Parathyroid adenoma (tissue), 2 donors: ENCODE data around the gene HOXC12.

Experiments used
- H2AFZ ChIP-seq: fragments of 300-600 bp; sonication (generic); one replicate; pipeline ENCODE4 v1.7.0; 2017; ENCODE audit warnings: antibody characterized with exemption, mild to moderate bottlenecking
- H3K27ac ChIP-seq: fragments of 300-600 bp; sonication (generic); one replicate; pipeline ENCODE4 v1.7.0; 2017
- H3K27me3 ChIP-seq: fragments of 300-600 bp; sonication (generic); one replicate; pipeline ENCODE4 v1.7.0; 2017; ENCODE audit warnings: low read length; ENCODE audit not compliant: control insufficient read depth, insufficient read depth
- H3K36me3 ChIP-seq: fragments of 300-600 bp; sonication (generic); one replicate; pipeline ENCODE4 v1.7.0; 2017; ENCODE audit warnings: low read length; ENCODE audit not compliant: control insufficient read depth, insufficient read depth
- H3K4me1 ChIP-seq: fragments of 300-600 bp; sonication (generic); one replicate; pipeline ENCODE4 v1.7.0; 2017; ENCODE audit warnings: control low read depth
- H3K4me2 ChIP-seq: fragments of 300-600 bp; sonication (generic); one replicate; pipeline ENCODE4 v1.7.0; 2017; ENCODE audit warnings: low read length
- H3K4me3 ChIP-seq: fragments of 300-600 bp; sonication (generic); one replicate; pipeline ENCODE4 v1.7.0; 2017; ENCODE audit warnings: low read depth, low read length
- H3K79me2 ChIP-seq: fragments of 300-600 bp; sonication (generic); one replicate; pipeline ENCODE4 v1.7.0; 2017; ENCODE audit warnings: control low read depth
- H3K9ac ChIP-seq: fragments of 300-600 bp; sonication (generic); one replicate; pipeline ENCODE4 v1.7.0; 2017; ENCODE audit warnings: mild to moderate bottlenecking
- H3K9me3 ChIP-seq: fragments of 300-600 bp; sonication (generic); one replicate; pipeline ENCODE4 v1.7.0; 2017; ENCODE audit warnings: low read length; ENCODE audit not compliant: control insufficient read depth
- TF ChIP-seq, protein P1 (sequence below): fragments of 300-600 bp; sonication (generic); IDR thresholded peaks from one replicate; pipeline ENCODE4 v1.7.0; 2017; ENCODE audit warnings: antibody characterized with exemption, mild to moderate bottlenecking
- donor health status: primary hyperparathyroidism.

HOXC12 gene

DNA sequence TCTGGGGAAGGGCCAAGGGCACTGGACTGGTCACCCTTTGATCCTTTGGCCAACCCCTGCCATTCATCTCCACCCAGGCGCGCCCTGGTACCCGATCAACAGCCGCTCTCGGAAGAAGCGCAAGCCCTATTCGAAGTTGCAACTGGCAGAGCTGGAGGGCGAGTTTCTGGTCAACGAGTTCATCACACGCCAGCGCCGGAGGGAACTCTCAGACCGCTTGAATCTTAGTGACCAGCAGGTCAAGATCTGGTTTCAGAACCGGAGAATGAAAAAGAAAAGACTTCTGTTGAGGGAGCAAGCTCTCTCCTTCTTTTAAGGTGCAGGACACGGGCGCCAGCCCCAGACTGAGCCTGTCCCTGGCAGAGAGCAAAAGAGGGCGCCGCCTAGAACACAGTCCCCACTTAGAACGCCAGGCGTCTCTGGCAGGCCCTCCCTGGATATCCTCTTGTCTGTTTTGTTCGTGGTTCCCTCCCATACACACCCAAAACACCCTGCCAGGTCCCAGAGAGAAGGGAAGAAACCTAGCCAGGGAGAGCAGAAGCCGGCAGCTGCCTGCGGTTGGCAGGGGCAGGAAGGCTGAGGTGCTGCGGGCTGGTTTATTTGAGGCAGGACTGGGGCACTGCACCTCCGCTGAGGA lies 1.7 kb downstream of the HOXC12 start:
- TF ChIP-seq, protein P1, sequence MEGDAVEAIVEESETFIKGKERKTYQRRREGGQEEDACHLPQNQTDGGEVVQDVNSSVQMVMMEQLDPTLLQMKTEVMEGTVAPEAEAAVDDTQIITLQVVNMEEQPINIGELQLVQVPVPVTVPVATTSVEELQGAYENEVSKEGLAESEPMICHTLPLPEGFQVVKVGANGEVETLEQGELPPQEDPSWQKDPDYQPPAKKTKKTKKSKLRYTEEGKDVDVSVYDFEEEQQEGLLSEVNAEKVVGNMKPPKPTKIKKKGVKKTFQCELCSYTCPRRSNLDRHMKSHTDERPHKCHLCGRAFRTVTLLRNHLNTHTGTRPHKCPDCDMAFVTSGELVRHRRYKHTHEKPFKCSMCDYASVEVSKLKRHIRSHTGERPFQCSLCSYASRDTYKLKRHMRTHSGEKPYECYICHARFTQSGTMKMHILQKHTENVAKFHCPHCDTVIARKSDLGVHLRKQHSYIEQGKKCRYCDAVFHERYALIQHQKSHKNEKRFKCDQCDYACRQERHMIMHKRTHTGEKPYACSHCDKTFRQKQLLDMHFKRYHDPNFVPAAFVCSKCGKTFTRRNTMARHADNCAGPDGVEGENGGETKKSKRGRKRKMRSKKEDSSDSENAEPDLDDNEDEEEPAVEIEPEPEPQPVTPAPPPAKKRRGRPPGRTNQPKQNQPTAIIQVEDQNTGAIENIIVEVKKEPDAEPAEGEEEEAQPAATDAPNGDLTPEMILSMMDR, result no peak
- Histone ChIP-seq H2AFZ (no peak overlapping the region), H3K4me3 (no peak overlapping the region), H3K4me1 (no peaks in the 10 kb centered on the region), H3K36me3 (no peaks in the 10 kb centered on the region), H3K4me2 (no peak overlapping the region), H3K27ac (no peak overlapping the region), H3K27me3 (peaks cover 24% of the 10 kb centered on the region), H3K79me2 (no peaks in the 10 kb centered on the region), H3K9me3 (no peaks in the 10 kb centered on the region), H3K9ac (no peak overlapping the region)

DNA sequence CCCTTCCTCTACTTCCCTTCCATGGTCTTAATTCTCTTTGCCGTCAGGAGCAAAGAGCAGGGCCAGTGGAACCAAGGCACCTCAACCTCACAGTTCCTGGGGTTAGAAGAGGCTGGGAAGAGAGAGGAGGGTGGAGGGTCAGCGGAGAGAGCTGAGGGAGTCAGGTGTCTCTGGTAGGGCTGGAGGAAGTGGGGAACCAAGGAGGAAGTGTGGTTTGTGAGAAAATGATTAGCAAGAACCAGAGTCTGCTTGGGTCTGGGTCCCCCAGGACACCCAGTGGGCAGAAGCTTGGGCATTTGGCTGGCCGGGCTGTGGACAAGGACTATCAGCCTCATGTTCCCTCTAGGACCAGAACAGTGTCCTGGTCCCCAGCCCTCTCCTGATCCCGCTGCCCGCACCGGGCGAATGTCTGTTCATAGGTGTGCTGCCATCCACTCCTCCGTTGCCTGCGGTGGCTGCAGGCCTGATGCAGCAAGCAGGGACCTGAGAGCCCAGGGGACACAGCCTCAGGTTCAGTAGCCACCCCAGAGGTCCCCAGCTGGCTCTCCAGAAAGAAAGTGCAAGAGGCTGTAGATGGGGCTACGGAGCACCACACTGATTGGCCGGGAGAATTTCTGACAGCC lies 2.3 kb downstream of the HOXC12 start:
- Histone ChIP-seq H3K27me3 (peaks cover 28% of the 10 kb centered on the region), H3K4me1 (no peaks in the 10 kb centered on the region), H3K4me3 (no peak overlapping the region), H3K27ac (no peak overlapping the region), H3K9ac (no peak overlapping the region), H3K36me3 (no peaks in the 10 kb centered on the region), H3K79me2 (no peaks in the 10 kb centered on the region), H3K4me2 (no peak overlapping the region), H2AFZ (no peak overlapping the region), H3K9me3 (no peaks in the 10 kb centered on the region)
- TF ChIP-seq, protein P1, result no peak

DNA sequence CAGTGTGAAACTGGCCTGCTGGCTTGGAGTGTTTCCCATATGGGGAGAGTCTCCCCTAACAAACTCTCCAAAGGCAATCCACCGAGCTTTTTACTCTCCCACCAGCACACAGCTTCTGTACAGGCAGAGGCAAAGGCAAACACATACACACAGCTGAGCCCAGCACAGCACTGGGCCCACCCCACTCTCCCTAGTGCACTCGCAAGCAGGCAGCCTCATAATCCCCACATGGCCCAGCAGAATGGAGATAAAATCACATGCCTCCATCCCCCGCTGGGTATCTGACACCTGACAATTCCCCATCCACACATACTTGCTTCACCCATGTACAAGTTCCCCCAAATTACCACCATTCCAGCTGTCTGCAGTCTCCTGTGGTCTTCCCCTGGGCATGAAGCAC lies 3.4 kb downstream of the HOXC12 start:
- Histone ChIP-seq H3K79me2 (no peaks in the 10 kb centered on the region), H3K27ac (no peak overlapping the region), H3K4me2 (no peak overlapping the region), H3K36me3 (no peaks in the 10 kb centered on the region), H3K9ac (no peak overlapping the region), H3K4me3 (no peak overlapping the region), H3K27me3 (peaks cover 31% of the 10 kb centered on the region), H3K9me3 (no peaks in the 10 kb centered on the region), H2AFZ (no peak overlapping the region), H3K4me1 (no peaks in the 10 kb centered on the region)
- TF ChIP-seq, protein P1, result no peak

DNA sequence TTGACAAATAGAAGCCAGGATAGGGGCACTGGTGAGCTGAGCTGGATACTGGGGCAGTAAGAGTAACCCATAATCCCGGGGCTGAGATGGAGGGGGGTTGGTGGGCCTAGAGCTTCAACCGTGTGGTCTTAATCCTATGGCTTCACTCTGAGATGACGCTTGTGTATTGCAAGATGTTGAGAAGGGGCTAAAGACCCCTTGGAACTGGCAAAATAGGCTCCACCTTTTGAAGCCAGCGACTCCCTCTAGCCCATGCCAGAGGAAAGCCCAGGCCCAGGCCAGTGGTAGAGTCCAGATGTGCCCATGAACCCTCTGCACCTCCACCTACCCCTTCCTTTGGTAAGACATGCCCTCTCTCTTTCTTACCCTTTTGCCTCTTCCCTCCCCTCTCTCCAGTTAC lies 4.6 kb downstream of the HOXC12 start:
- H3K27me3 ChIP-seq, result peaks cover 36% of the 10 kb centered on the region
- no peak overlapping the region for H3K4me3 ChIP-seq
- no peak overlapping the region for H3K9ac ChIP-seq
- H3K36me3 ChIP-seq, result no peaks in the 10 kb centered on the region
- H3K79me2 ChIP-seq, result no peaks in the 10 kb centered on the region
- H3K4me1 ChIP-seq, result no peaks in the 10 kb centered on the region
- no peaks in the 10 kb centered on the region for H3K9me3 ChIP-seq
- TF ChIP-seq, protein P1, result no peak
- no peak overlapping the region for H3K27ac ChIP-seq
- H2AFZ ChIP-seq, result no peak overlapping the region
- H3K4me2 ChIP-seq, result no peak overlapping the region
